MCF 10A (cell line): Measurements from ENCODE around the gene PLXDC2. TPM values are rescaled to one million over a fixed set of nuclear protein-coding genes. Genes with fewer than 3 reads are reported as not detected.
A peak's percentile ranks its signal among the peaks of the same experiment; 100 is the strongest.

Source experiments
- BruUV-seq: library from RNA; stranded (reverse); fragments of 400-500 nt; replicated peaks from 2 replicates; lab custom pipeline; 2021; lab: Mats Ljungman, UMichigan
- CTCF ChIA-PET: fragments of 300-600 bp; sonication (Branson Sonifier 250); formaldehyde crosslinking; extraction: SDS; loops from one replicate; lab custom pipeline; 2021; ENCODE audit warnings: antibody characterized with exemption, inconsistent platforms; lab: Yijun Ruan, JAX
- POLR2A ChIA-PET: fragments of 300-600, 350-650 bp; sonication (Branson Sonifier 250); formaldehyde crosslinking; extraction: SDS; loops from one replicate; lab custom pipeline; 2020; ENCODE audit warnings: antibody characterized with exemption, inconsistent platforms; lab: Yijun Ruan, JAX
- DNase-seq: peaks from one replicate; pipeline ENCODE4 v3.0.0-alpha.2; 2018; ENCODE audit not compliant: unreplicated experiment
- H3K27ac Mint-ChIP-seq: one replicate; pipeline ENCODE4 v1.8.0; 2022; ENCODE audit warnings: mild to moderate bottlenecking, low read depth, mixed read lengths; ENCODE audit not compliant: unreplicated experiment
- H3K27me3 Mint-ChIP-seq: one replicate; pipeline ENCODE4 v1.8.0; 2022; ENCODE audit warnings: mixed read lengths; ENCODE audit not compliant: insufficient read depth, unreplicated experiment
- H3K36me3 Mint-ChIP-seq: one replicate; pipeline ENCODE4 v1.8.0; 2022; ENCODE audit warnings: mild to moderate bottlenecking, moderate library complexity, mixed read lengths; ENCODE audit not compliant: insufficient read depth, unreplicated experiment
- H3K4me1 Mint-ChIP-seq: one replicate; pipeline ENCODE4 v1.8.0; 2022; ENCODE audit warnings: mixed read lengths; ENCODE audit not compliant: insufficient read depth, unreplicated experiment
- H3K4me3 Mint-ChIP-seq: one replicate; pipeline ENCODE4 v1.8.0; 2022; ENCODE audit warnings: mild to moderate bottlenecking, moderate library complexity, mixed read lengths; ENCODE audit not compliant: unreplicated experiment
- H3K9me3 Mint-ChIP-seq: one replicate; pipeline ENCODE4 v1.8.0; 2022; ENCODE audit warnings: mixed read lengths; ENCODE audit not compliant: unreplicated experiment
- intact Hi-C: fragments of 100-400 bp; cut with micrococcal nuclease; formaldehyde crosslinking; loops from 2 replicates; pipeline ENCODE4 v1.14.1; 2022
- total RNA-seq: library from RNA; stranded (reverse); gene quantifications from 2 replicates; pipeline ENCODE4 v1.2.3, GENCODE V29; 2022
- TF ChIP-seq, protein P1 (sequence below): fragments of 200-600 bp; IDR thresholded peaks from one replicate; pipeline ENCODE4 v1.8.0; 2022; ENCODE audit warnings: antibody characterized with exemption, mild to moderate bottlenecking; ENCODE audit not compliant: unreplicated experiment

The PLXDC2 gene
- total RNA-seq, 1 experiment from 2014 or later = 23.3 TPM

DNA sequence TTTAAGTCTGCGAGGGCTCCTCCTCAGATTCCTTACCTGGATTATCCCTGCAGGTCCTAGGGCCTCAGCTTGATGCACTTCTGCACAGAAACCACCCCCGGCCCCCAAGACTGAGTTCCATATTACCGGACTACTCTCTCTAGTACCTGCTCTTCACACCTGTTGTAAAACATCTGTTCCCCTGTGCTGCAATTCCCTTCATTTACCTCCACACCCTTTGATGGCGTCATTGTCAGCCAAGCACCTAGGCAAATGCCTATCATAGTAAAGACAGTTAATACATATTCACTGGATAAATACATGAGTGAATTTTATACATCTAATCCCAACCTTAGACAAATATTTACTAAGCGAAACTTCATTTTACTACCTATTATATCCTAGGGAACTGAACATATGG is 275.5 kb downstream of the PLXDC2 start:
- DNase-seq = no peak
- BruUV-seq = no TSS peak
- no peaks in the 10 kb centered on the region for H3K9me3 Mint-ChIP-seq
- peaks cover 5% of the 10 kb centered on the region for H3K4me1 Mint-ChIP-seq
- no peak overlapping the region for H3K27ac Mint-ChIP-seq
- H3K4me3 Mint-ChIP-seq = no peak overlapping the region
- H3K36me3 Mint-ChIP-seq = no peaks in the 10 kb centered on the region
- CTCF ChIA-PET = interaction anchor here (0.8 kb wide), 1 partner anchor 265 kb away, joined by 4 read pairs; no protein-coding TSS in a partner anchor
- TF ChIP-seq, protein P1, sequence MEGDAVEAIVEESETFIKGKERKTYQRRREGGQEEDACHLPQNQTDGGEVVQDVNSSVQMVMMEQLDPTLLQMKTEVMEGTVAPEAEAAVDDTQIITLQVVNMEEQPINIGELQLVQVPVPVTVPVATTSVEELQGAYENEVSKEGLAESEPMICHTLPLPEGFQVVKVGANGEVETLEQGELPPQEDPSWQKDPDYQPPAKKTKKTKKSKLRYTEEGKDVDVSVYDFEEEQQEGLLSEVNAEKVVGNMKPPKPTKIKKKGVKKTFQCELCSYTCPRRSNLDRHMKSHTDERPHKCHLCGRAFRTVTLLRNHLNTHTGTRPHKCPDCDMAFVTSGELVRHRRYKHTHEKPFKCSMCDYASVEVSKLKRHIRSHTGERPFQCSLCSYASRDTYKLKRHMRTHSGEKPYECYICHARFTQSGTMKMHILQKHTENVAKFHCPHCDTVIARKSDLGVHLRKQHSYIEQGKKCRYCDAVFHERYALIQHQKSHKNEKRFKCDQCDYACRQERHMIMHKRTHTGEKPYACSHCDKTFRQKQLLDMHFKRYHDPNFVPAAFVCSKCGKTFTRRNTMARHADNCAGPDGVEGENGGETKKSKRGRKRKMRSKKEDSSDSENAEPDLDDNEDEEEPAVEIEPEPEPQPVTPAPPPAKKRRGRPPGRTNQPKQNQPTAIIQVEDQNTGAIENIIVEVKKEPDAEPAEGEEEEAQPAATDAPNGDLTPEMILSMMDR = no peak
- intact Hi-C loops = no loop called here
- H3K27me3 Mint-ChIP-seq = no peaks in the 10 kb centered on the region
- POLR2A ChIA-PET = no interaction called here

DNA sequence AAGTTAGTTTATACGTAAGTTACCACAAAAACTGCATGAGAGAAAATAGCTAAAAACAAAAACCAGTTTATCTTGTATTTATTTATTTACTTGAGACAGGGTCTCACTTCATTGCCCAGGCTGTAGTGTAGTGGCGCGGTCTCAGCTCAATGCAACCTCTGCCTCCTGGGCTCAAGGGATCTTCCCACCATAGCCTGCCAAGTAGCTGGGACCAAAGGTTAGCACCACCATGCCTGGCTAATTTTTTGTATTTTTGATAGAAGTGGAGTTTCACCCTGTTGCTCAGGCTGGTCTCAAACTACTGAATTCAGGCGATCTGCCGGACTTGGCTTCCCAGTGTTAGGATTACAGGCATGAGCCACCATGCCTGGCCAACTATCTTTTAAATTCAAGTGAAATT is 277.4 kb downstream of the PLXDC2 start:
- CTCF ChIA-PET = no interaction called here
- peaks cover 5% of the 10 kb centered on the region for H3K4me1 Mint-ChIP-seq
- no peaks in the 10 kb centered on the region for H3K27me3 Mint-ChIP-seq
- no peaks in the 10 kb centered on the region for H3K36me3 Mint-ChIP-seq
- POLR2A ChIA-PET = interaction anchor here (0.7 kb wide), 1 partner anchor 1458 kb away, joined by 3 read pairs; no protein-coding TSS in a partner anchor
- no peak overlapping the region for H3K4me3 Mint-ChIP-seq
- H3K27ac Mint-ChIP-seq = no peak overlapping the region
- intact Hi-C loops = no loop called here
- H3K9me3 Mint-ChIP-seq = no peaks in the 10 kb centered on the region
- BruUV-seq = no TSS peak
- DNase-seq = no peak
- TF ChIP-seq, protein P1 = no peak

DNA sequence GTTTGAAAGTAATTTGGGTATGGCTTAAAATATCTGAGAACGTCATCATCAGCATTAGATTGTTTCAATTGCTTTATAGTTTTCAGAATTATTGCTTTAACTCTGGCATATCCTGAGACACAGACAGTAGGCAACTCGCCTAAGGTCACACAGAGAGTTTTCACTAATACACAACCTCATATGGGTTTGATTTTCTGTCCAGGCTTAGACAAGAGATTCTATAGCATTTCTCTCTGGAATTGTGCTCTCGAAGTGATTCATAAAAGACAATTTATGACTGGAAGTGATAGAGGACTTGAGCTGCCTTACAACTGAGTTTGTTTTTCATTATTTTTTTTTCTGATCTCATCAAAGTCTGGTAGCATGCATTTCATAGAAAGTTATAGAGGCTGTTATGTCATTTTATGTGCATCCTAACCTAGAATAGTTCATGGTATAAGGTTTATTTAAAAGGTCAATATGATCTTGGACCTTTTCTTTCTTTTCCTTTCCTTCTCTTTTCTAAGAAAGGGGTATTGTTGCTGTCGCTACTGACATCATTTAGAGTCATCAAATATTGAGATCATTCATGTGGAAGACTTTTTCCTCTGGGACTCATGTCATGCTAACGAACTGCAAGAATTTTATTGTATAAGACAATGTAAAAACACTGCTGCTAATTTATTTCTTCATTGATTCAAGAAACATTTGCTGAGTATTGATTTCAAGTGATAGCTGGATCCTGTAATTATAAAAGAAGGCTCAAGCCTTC is 278.2 kb downstream of the PLXDC2 start:
- no peak overlapping the region for H3K4me3 Mint-ChIP-seq
- intact Hi-C loops = no loop called here
- peaks cover 6% of the 10 kb centered on the region for H3K4me1 Mint-ChIP-seq
- CTCF ChIA-PET = interaction anchor here (0.6 kb wide), 1 partner anchor 550 kb away, joined by 4 read pairs; no protein-coding TSS in a partner anchor
- POLR2A ChIA-PET = no interaction called here
- no peaks in the 10 kb centered on the region for H3K9me3 Mint-ChIP-seq
- no TSS peak for BruUV-seq
- no peak overlapping the region for H3K27ac Mint-ChIP-seq
- TF ChIP-seq, protein P1 = no peak
- H3K27me3 Mint-ChIP-seq = no peaks in the 10 kb centered on the region
- H3K36me3 Mint-ChIP-seq = no peaks in the 10 kb centered on the region
- DNase-seq = no peak

DNA sequence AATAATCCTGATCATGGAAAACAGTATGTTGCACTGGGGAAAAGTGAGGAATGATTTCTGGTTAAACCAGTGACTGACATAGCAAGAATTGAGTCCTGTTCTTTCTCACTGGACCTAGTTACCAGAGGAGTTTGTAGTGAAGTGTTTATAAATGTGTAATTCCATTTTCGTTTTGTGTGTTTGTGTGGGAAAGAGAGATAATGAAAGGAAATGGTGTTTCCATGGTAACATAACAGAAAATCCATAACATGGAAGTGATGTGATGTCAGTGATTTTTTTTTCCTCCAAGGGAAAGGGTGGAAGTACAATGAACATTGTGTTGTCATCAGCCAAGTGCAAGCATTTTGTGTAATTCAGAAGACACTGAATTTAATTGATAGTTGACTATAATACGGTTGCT is 283.9 kb downstream of the PLXDC2 start:
- POLR2A ChIA-PET = no interaction called here
- Mint-ChIP-seq H3K4me3 (no peak overlapping the region), H3K36me3 (no peaks in the 10 kb centered on the region), H3K4me1 (peaks cover 4% of the 10 kb centered on the region), H3K27me3 (no peaks in the 10 kb centered on the region), H3K27ac (no peak overlapping the region), H3K9me3 (no peaks in the 10 kb centered on the region)
- TF ChIP-seq, protein P1 = no peak
- intact Hi-C loops = no loop called here
- peak; percentile 4 for DNase-seq
- no TSS peak for BruUV-seq
- CTCF ChIA-PET = no interaction called here
